ENCODE results near the gene TNRC6C.

The TNRC6C gene

GRCh38 chr17:78016852-78017251 is 58.3 kb downstream of the TNRC6C start:
- no peak for DNase-seq

- DNase-seq: no peak
Observed at GRCh38 chr17:78019367-78019975, 61.0 kb downstream of the TNRC6C start.

GRCh38 chr17:78019976-78020716 is 61.6 kb downstream of the TNRC6C start:
- no peak for DNase-seq

GRCh38 chr17:78020717-78021108 is 62.2 kb downstream of the TNRC6C start:
- no peak for DNase-seq

- DNase-seq: no peak
Observed at GRCh38 chr17:78022425-78022824, 63.9 kb downstream of the TNRC6C start.

GRCh38 chr17:78023042-78023441 is 64.5 kb downstream of the TNRC6C start:
- no peak for DNase-seq

GRCh38 chr17:78026381-78026780 is 67.9 kb downstream of the TNRC6C start:
- DNase-seq: no peak

GRCh38 chr17:78027121-78027520 is 68.6 kb downstream of the TNRC6C start:
- DNase-seq: no peak

- no peak for DNase-seq
Observed at GRCh38 chr17:78029697-78030096, 71.2 kb downstream of the TNRC6C start.

GRCh38 chr17:78031435-78031834 is 72.9 kb downstream of the TNRC6C start:
- no peak for DNase-seq

- DNase-seq: no peak
Observed at GRCh38 chr17:78032166-78032565, 73.7 kb downstream of the TNRC6C start.

GRCh38 chr17:78034429-78035091 is 76.1 kb downstream of the TNRC6C start:
- DNase-seq: no peak

GRCh38 chr17:78037280-78037679 is 78.8 kb downstream of the TNRC6C start:
- DNase-seq: no peak

GRCh38 chr17:78038748-78039288 is 80.3 kb downstream of the TNRC6C start:
- no peak for DNase-seq

- no peak for DNase-seq
Observed at GRCh38 chr17:78039581-78039980, 81.1 kb downstream of the TNRC6C start.

GRCh38 chr17:78040440-78041385 is 82.2 kb downstream of the TNRC6C start:
- DNase-seq: no peak

GRCh38 chr17:78041386-78042179 is 83.1 kb downstream of the TNRC6C start:
- DNase-seq: no peak

- DNase-seq: no peak
Observed at GRCh38 chr17:78042542-78042941, 84.0 kb downstream of the TNRC6C start.

GRCh38 chr17:78043031-78043430 is 84.5 kb downstream of the TNRC6C start:
- DNase-seq: no peak

- no peak for DNase-seq
Observed at GRCh38 chr17:78044280-78044835, 85.9 kb downstream of the TNRC6C start.

GRCh38 chr17:78045316-78045715 is 86.8 kb downstream of the TNRC6C start:
- no peak for DNase-seq

- no peak for DNase-seq
Observed at GRCh38 chr17:78046923-78047322, 88.4 kb downstream of the TNRC6C start.

Data from NCI-H1930 (cell line).